KMS-11 (cell line): Measurements from ENCODE around the gene KCTD16.

Experiments used
- H2AFZ ChIP-seq: fragments of 200-600 bp; sonication (generic); 2 replicates; pipeline ENCODE4 v1.6.1; 2016; ENCODE audit warnings: antibody characterized with exemption, mixed run types, low read depth
- H3K27ac ChIP-seq: fragments of 200-600 bp; sonication (generic); 2 replicates; pipeline ENCODE4 v1.6.1; 2016; ENCODE audit warnings: mild to moderate bottlenecking, mixed run types
- H3K27me3 ChIP-seq: fragments of 200-600 bp; sonication (generic); 2 replicates; pipeline ENCODE4 v1.6.1; 2017; ENCODE audit warnings: mild to moderate bottlenecking, low read depth, mixed run types, moderate library complexity; ENCODE audit not compliant: insufficient read depth
- H3K36me3 ChIP-seq: fragments of 200-600 bp; sonication (generic); 2 replicates; pipeline ENCODE4 v1.6.1; 2017; ENCODE audit warnings: mild to moderate bottlenecking, mixed run types; ENCODE audit not compliant: insufficient read depth
- H3K4me1 ChIP-seq: fragments of 200-600 bp; sonication (generic); 2 replicates; pipeline ENCODE4 v1.6.1; 2016; ENCODE audit warnings: mild to moderate bottlenecking, low read depth, mixed run types; ENCODE audit not compliant: poor library complexity, severe bottlenecking
- H3K4me2 ChIP-seq: fragments of 200-600 bp; sonication (generic); 2 replicates; pipeline ENCODE4 v1.7.0; 2016; ENCODE audit warnings: mild to moderate bottlenecking, mixed run types
- H3K4me3 ChIP-seq: fragments of 200-600 bp; sonication (generic); IDR thresholded peaks from 2 replicates; pipeline ENCODE4 v1.6.1; 2017; ENCODE audit warnings: low read depth, low read length, mixed read lengths; ENCODE audit not compliant: insufficient read depth
- H3K79me2 ChIP-seq: fragments of 200-600 bp; sonication (generic); 2 replicates; pipeline ENCODE4 v1.6.1; 2016; ENCODE audit warnings: low read depth, mixed run types; ENCODE audit not compliant: insufficient read depth
- H3K9ac ChIP-seq: fragments of 200-600 bp; sonication (generic); 2 replicates; pipeline ENCODE4 v1.6.1; 2016; ENCODE audit warnings: mild to moderate bottlenecking, mixed run types
- H4K20me1 ChIP-seq: fragments of 200-600 bp; sonication (generic); 2 replicates; pipeline ENCODE4 v1.6.1; 2016; ENCODE audit warnings: mild to moderate bottlenecking, mixed run types; ENCODE audit not compliant: insufficient read depth
- TF ChIP-seq, protein P1 (sequence below): fragments of 200-600 bp; sonication (generic); conservative IDR thresholded peaks from 2 replicates; pipeline ENCODE4 v1.6.1; 2017; ENCODE audit warnings: low read depth, mild to moderate bottlenecking, antibody characterized with exemption, low read length, moderate library complexity, mixed read lengths

The KCTD16 gene

GRCh38 chr5:144308906-144309670 lies 138.4 kb downstream of the KCTD16 start:
- Histone ChIP-seq H3K4me2 (no peak overlapping the region), H3K36me3 (no peaks in the 10 kb centered on the region), H3K9ac (no peak overlapping the region), H3K27me3 (no peaks in the 10 kb centered on the region), H3K4me3 (no peak overlapping the region), H3K79me2 (no peaks in the 10 kb centered on the region), H3K27ac (no peak overlapping the region), H4K20me1 (no peaks in the 10 kb centered on the region), H3K4me1 (peaks cover 13% of the 10 kb centered on the region), H2AFZ (no peak overlapping the region)
- TF ChIP-seq, protein P1, sequence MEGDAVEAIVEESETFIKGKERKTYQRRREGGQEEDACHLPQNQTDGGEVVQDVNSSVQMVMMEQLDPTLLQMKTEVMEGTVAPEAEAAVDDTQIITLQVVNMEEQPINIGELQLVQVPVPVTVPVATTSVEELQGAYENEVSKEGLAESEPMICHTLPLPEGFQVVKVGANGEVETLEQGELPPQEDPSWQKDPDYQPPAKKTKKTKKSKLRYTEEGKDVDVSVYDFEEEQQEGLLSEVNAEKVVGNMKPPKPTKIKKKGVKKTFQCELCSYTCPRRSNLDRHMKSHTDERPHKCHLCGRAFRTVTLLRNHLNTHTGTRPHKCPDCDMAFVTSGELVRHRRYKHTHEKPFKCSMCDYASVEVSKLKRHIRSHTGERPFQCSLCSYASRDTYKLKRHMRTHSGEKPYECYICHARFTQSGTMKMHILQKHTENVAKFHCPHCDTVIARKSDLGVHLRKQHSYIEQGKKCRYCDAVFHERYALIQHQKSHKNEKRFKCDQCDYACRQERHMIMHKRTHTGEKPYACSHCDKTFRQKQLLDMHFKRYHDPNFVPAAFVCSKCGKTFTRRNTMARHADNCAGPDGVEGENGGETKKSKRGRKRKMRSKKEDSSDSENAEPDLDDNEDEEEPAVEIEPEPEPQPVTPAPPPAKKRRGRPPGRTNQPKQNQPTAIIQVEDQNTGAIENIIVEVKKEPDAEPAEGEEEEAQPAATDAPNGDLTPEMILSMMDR: no peak

DNA sequence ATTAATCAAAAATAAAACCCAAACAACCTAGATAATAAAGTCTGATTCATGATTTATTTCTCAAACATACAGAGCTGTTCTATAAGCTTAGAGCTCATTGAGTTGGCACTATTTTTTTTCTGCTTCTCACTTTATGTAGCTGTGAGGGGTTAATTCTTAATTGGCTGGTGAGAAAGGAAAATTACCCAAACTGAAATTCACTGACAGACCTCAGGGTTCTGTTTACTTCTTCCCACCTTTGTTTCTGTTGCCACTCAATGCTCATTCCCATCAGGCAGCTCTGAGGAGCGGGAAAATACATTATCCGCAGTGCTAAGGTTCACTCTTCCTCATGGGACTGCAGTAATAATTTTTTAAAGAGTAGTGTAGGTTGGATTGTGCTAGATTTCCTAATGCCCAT lies 139.9 kb downstream of the KCTD16 start:
- Histone ChIP-seq H2AFZ (no peak overlapping the region), H3K27me3 (no peaks in the 10 kb centered on the region), H4K20me1 (no peaks in the 10 kb centered on the region), H3K27ac (no peak overlapping the region), H3K4me1 (no peaks in the 10 kb centered on the region), H3K79me2 (no peaks in the 10 kb centered on the region), H3K36me3 (no peaks in the 10 kb centered on the region), H3K4me3 (no peak overlapping the region), H3K4me2 (no peak overlapping the region), H3K9ac (no peak overlapping the region)
- TF ChIP-seq, protein P1: no peak

- no peak overlapping the region for H3K4me2 ChIP-seq
- H3K4me3 ChIP-seq: no peak overlapping the region
- H3K36me3 ChIP-seq: no peaks in the 10 kb centered on the region
- no peak overlapping the region for H3K27ac ChIP-seq
- H3K27me3 ChIP-seq: no peaks in the 10 kb centered on the region
- TF ChIP-seq, protein P1: no peak
- no peaks in the 10 kb centered on the region for H4K20me1 ChIP-seq
- no peaks in the 10 kb centered on the region for H3K79me2 ChIP-seq
- no peaks in the 10 kb centered on the region for H3K4me1 ChIP-seq
- no peak overlapping the region for H3K9ac ChIP-seq
- H2AFZ ChIP-seq: no peak overlapping the region
Observed at GRCh38 chr5:144313147-144313726, 142.6 kb downstream of the KCTD16 start.

GRCh38 chr5:144315026-144315425 lies 144.4 kb downstream of the KCTD16 start:
- no peaks in the 10 kb centered on the region for H4K20me1 ChIP-seq
- TF ChIP-seq, protein P1: no peak
- H3K4me3 ChIP-seq: no peak overlapping the region
- H3K4me1 ChIP-seq: no peaks in the 10 kb centered on the region
- no peaks in the 10 kb centered on the region for H3K27me3 ChIP-seq
- H3K27ac ChIP-seq: no peak overlapping the region
- H3K4me2 ChIP-seq: no peak overlapping the region
- no peaks in the 10 kb centered on the region for H3K79me2 ChIP-seq
- H3K36me3 ChIP-seq: no peaks in the 10 kb centered on the region
- H2AFZ ChIP-seq: no peak overlapping the region
- no peak overlapping the region for H3K9ac ChIP-seq
